HG03045 (cell line): ENCODE results near the gene GOLM1.
"Not testable (repeated sequence)": the region's sequence is repeated elsewhere in the genome, so short reads cannot be mapped to it uniquely, and the experiment has no call there.

Source experiments
- ATAC-seq: cut with Tn5 transposase; IDR thresholded peaks from one replicate; pipeline ENCODE4 v1.9.1; 2021; ENCODE audit warnings: mild to moderate bottlenecking, moderate library complexity; ENCODE audit not compliant: unreplicated experiment

GOLM1 gene

GRCh38 chr9:86091477-86091876, 7.9 kb downstream of the GOLM1 start:
- no peak for ATAC-seq

DNA sequence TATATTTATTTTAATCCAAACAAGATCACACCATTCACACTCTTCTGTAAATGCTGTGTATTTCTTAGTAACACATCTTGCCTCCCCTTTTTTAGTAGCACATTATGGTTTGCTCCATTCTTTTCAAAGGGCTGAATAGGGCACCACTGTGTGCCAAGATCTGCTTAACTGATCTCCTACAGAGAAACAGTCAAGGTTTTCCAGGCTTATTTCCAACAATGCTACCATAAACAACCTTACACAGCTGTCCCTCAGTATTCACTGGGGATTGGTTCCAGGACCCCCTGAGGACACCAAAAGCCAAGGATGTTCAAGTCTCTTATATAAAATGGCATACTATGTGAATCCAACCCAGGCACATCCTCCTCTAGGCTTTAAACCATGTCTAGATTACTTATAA, 16.5 kb downstream of the GOLM1 start:
- ATAC-seq = no peak

- no peak for ATAC-seq
Measured at GRCh38 chr9:86079865-86080469, 19.4 kb downstream of the GOLM1 start.

DNA sequence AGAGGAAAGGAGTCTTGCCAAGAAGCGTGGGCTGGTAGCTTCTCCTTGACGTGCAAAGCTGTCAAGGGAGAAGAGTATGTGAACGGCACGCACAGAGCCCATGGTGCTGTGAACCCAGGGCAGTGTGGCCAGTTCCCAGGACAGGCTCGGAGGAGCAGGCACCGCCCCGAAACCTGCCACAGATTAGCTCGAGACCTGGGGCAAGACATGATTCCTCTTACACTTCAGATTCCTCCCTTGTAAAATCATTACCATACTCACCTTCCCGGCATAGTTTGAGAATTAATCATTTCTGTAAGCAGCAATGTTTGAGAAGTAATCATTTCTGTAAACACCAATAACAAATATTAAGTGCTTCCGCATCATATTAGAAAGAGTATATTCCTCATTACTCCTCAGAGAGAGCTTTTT, 19.9 kb downstream of the GOLM1 start:
- ATAC-seq = no peak

DNA sequence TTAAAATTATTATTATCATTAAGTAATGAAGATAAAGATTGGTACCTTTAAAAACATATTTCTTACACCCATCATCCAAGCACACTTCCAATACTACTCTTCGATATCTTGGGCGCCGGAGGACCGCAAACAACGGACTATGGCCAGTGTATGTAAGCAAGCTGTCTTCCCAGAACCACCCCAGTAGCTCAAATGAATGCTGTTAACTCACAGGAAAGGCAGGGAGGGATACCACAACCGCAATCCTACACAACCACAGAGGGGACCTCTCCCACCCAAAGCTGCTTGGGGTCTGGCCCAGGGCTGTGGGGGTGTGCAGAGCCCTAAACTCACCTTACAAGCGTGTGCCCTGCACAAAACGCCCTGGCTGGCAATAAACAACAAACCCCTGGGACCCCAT, 20.6 kb downstream of the GOLM1 start:
- no peak for ATAC-seq

DNA sequence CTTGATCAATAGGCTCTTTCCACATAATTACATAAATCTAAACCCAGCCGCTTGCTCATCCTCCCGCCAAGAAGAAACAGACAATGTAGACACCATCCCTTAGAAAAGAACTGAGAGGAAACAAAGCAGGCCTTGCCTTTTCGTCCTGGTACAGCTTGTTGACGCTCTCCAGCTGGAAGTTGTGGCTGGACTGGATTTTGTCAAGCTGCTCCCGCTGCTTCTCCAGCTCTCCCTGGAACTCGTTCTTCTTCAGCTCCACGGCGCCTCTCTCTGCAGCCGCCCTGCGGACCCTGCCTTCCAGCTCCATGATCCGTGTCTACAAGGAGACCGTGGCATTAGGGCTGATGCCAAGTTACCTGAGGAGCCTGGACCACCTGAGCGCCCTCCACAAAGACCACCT, 22.1 kb downstream of the GOLM1 start:
- ATAC-seq = no peak

GRCh38 chr9:86075132-86076109, 23.9 kb downstream of the GOLM1 start:
- no peak for ATAC-seq

DNA sequence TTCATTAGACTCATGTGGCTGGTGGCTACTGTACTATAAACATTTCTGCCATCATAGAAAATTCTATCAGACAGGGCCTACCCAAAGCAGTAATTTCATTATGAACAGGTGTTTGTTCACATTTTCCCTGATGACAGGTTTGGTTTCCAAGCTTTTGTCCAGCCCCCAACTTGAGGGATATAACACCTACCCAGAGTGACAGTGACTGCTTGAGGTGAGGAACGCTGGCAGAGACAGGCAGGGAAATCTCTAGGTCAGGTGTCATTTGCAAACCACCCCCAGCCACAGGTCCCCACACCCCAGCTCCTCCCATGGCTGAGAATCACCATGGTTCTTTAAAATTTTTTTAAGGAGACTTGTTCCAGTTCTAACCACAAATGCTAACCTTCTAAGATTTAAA, 25.5 kb downstream of the GOLM1 start:
- no peak for ATAC-seq

GRCh38 chr9:86072394-86072877, 26.9 kb downstream of the GOLM1 start:
- ATAC-seq = no peak

GRCh38 chr9:86069206-86069869, 30.0 kb downstream of the GOLM1 start:
- ATAC-seq = no peak

GRCh38 chr9:86064220-86064619, 35.1 kb downstream of the GOLM1 start:
- ATAC-seq = no peak

- ATAC-seq = no peak
Measured at GRCh38 chr9:86062845-86063693, 36.3 kb downstream of the GOLM1 start.

GRCh38 chr9:86061972-86062739, 37.2 kb downstream of the GOLM1 start:
- ATAC-seq = no peak

- no peak for ATAC-seq
Measured at GRCh38 chr9:86057491-86057890, 41.9 kb downstream of the GOLM1 start.

GRCh38 chr9:86054695-86055094, 44.7 kb downstream of the GOLM1 start:
- ATAC-seq = no peak

DNA sequence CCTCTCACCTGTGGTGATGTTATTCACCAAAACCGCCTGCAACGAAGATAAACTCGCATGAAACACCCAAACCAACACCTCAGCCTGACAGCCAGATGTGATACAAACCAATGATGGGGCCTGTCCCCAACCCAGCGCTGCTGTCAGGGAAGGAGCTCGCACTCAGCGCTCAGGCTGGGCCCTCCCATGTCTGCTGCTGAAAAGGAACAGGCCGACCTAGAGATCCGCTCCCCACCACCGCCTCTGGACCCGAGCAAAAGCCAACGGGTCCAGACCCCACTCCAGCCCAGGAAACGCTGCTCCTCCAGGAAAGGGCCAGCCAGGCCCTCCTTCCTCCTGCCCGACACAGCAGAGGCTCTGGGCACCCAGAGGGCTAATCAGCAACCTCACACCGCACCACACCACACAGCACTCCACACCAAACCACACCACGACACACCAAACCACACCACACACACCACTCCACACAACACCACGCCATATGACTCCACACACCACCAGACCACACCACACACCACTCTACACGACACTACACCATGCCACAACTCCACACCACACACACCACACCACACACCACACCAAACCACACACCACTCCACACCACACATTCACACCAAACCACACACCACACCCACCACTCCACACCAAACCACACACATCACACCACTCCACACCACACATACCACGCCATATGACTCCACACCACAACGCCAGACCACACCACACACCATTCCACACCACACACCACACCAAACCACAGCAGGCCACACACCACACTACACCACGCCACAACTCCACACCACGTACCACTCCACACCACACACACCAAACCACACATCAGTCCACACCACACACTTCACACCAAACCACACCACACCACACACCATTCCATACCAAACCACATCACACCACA, 46.5 kb downstream of the GOLM1 start:
- ATAC-seq = no peak

- not testable (repeated sequence) for ATAC-seq
Measured at GRCh38 chr9:86048018-86048742, 51.2 kb downstream of the GOLM1 start.

DNA sequence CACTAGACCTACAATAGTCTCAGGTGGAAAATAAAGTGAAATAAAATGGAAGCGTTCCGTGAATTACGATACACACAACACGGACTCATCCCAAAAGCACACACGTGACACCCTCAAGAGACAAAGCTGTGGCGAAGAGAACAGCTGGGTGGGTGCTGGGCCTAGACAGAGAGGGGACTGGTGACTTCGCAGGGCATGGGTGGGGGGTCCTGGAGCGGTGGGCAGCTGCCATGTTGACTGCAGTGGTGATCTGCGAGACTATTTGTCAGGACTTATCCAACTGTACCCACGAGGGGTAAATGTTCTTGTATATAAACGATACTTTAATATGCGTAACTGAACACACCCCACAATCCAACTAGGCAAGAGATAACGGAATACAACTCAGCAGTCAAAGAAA, 52.0 kb downstream of the GOLM1 start:
- no peak for ATAC-seq
